Astrocyte of the cerebellum (primary cell): Measurements from ENCODE around the gene MKRN2OS.

Source experiments
- DNase-seq: peaks from one replicate; pipeline ENCODE4 v3.0.0-alpha.2; 2011; ENCODE audit warnings: low read depth
- H3K4me3 ChIP-seq: 2 replicates; pipeline ENCODE4 v1.5.1; 2011; ENCODE audit warnings: mild to moderate bottlenecking, low read depth, low read length, moderate library complexity
- CTCF ChIP-seq: IDR thresholded peaks from 2 replicates; pipeline ENCODE4 v1.5.1; 2012; ENCODE audit warnings: low read length, low read depth, moderate library complexity, mild to moderate bottlenecking; ENCODE audit errors: missing control alignments
- in situ Hi-C: cut with HindIII; loops from 2 replicates; pipeline ENCODE4 v1.10.0; 2017; ENCODE audit warnings: low sequenced_read_pairs

The MKRN2OS gene

GRCh38 chr3:12586403-12586802, 41.1 kb upstream of the MKRN2OS start:
- no peak for DNase-seq
- in situ Hi-C loops: no loop called here
- no peak for TF ChIP-seq CTCF
- no peak overlapping the region for H3K4me3 ChIP-seq

- no peak for DNase-seq
- in situ Hi-C loops: no loop called here
- H3K4me3 ChIP-seq: no peak overlapping the region
- TF ChIP-seq CTCF: no peak
Observed at GRCh38 chr3:12585970-12586369, 40.7 kb upstream of the MKRN2OS start.

- in situ Hi-C loops: no loop called here
- no peak for DNase-seq
- no peak overlapping the region for H3K4me3 ChIP-seq
- TF ChIP-seq CTCF: no peak
Observed at GRCh38 chr3:12585181-12585580, 39.9 kb upstream of the MKRN2OS start.

- TF ChIP-seq CTCF: no peak
- no peak overlapping the region for H3K4me3 ChIP-seq
- DNase-seq: no peak
- in situ Hi-C loops: no loop called here
Observed at GRCh38 chr3:12584083-12584482, 38.8 kb upstream of the MKRN2OS start.

- no peak for TF ChIP-seq CTCF
- no peak for DNase-seq
- in situ Hi-C loops: no loop called here
- H3K4me3 ChIP-seq: no peak overlapping the region
Observed at GRCh38 chr3:12583280-12583679, 38.0 kb upstream of the MKRN2OS start.

DNA sequence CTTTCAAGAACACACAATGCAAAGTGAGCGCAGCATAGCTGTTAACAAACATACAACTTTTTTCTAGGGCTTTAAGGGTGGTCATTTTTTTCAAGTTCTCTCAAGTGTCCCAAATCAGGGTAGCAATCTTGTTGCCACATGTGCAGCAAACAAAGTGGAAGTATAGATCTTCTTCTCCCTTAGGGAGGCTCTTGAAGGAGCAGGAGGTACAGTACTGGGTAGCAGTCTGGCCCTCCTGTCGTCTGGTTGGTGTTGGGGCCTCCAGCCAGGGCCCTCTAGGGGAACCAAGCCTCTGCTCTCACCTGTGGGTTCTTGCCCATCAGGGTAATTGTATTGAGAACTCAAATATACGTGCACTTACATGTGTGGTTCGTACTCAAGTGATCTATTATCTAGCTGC, 37.4 kb upstream of the MKRN2OS start:
- TF ChIP-seq CTCF: no peak
- no peak for DNase-seq
- H3K4me3 ChIP-seq: no peak overlapping the region
- in situ Hi-C loops: no loop called here

GRCh38 chr3:12579905-12580304, 34.6 kb upstream of the MKRN2OS start:
- DNase-seq: no peak
- in situ Hi-C loops: no loop called here
- no peak for TF ChIP-seq CTCF
- H3K4me3 ChIP-seq: no peak overlapping the region
